ENCODE data around the gene TMEM132C.

GRCh38 chr12:128266541-128267130 lies 334 bp upstream of the TMEM132C start:
- no peak for TF ChIP-seq POLR2A (IDR thresholded peaks at IDR 0.05; ENCODE audit: low read depth, low read length)
- no peak for TF ChIP-seq TAF1 (IDR thresholded peaks at IDR 0.05; ENCODE audit: borderline replicate concordance, low read depth, low read length)
- no peak for TF ChIP-seq POLR2AphosphoS5 (IDR thresholded peaks at IDR 0.05; ENCODE audit: low read depth, low read length)
